ENCODE results near the gene SMAD6. TPM values are rescaled to one million over a fixed set of nuclear protein-coding genes. Genes with fewer than 3 reads are reported as not detected.

The SMAD6 gene
- total RNA-seq, 4 donors from 2014 or later: 9.4 to 18.9 (median 14.3) TPM

GRCh38 chr15:66764072-66764786 lies 62.2 kb downstream of the SMAD6 start:
- Histone ChIP-seq H3K27ac (replicated peaks in 1 of 4) (peak overlapping the region; percentile 64 to 73 (median 70)), H3K9me3 (no peaks in the 10 kb centered on the region), H3K4me3 (no peak overlapping the region), H3K27me3 (no peaks in the 10 kb centered on the region), H3K4me1 (peaks cover 63 to 74% (median 69%) of the 10 kb centered on the region in 4 donors), H3K36me3 (no peaks in the 10 kb centered on the region)
- 60% methylated on average over 12 of the region's 12 CpGs for WGBS
- intact Hi-C loops (cut with DNase I): no loop called here
- no peak for DNase-seq (ENCODE audit: extremely low spot score)
- no peak for TF ChIP-seq POLR2AphosphoS5 (IDR thresholded peaks at IDR 0.05)
- no peak for TF ChIP-seq EP300 (IDR thresholded peaks at IDR 0.05)
- TF ChIP-seq POLR2A (IDR thresholded peaks at IDR 0.05; ENCODE audit: low read depth): no peak
- no peak for TF ChIP-seq CTCF (IDR thresholded peaks at IDR 0.05)

GRCh38 chr15:66765478-66766281 lies 63.6 kb downstream of the SMAD6 start:
- Histone ChIP-seq H3K27ac (replicated peaks in 1 of 4) (peak overlapping the region; percentile 24 to 53 (median 38)), H3K9me3 (no peaks in the 10 kb centered on the region), H3K4me3 (no peak overlapping the region), H3K27me3 (no peaks in the 10 kb centered on the region), H3K36me3 (no peaks in the 10 kb centered on the region), H3K4me1 (peaks cover 60 to 68% (median 62%) of the 10 kb centered on the region in 4 donors)
- intact Hi-C loops (cut with DNase I): no loop called here
- 30% methylated on average over 13 of the region's 13 CpGs for WGBS
- TF ChIP-seq POLR2AphosphoS5 (IDR thresholded peaks at IDR 0.05) (peak; percentile 17 to 20), CTCF (IDR thresholded peaks at IDR 0.05) (no peak)
- DNase-seq (ENCODE audit: extremely low spot score): no peak

GRCh38 chr15:66766282-66767230 lies 64.5 kb downstream of the SMAD6 start:
- no peak for DNase-seq (ENCODE audit: extremely low spot score)
- Histone ChIP-seq H3K9me3 (no peaks in the 10 kb centered on the region), H3K4me1 (peaks cover 52 to 67% (median 57%) of the 10 kb centered on the region in 4 donors), H3K27ac (replicated peaks in 1 of 4) (peak overlapping the region; percentile 24 to 53 (median 38)), H3K36me3 (no peaks in the 10 kb centered on the region), H3K4me3 (no peak overlapping the region), H3K27me3 (no peaks in the 10 kb centered on the region)
- TF ChIP-seq EP300 (IDR thresholded peaks at IDR 0.05) (no peak), POLR2A (IDR thresholded peaks at IDR 0.05; ENCODE audit: low read depth) (no peak), CTCF (IDR thresholded peaks at IDR 0.05) (no peak), POLR2AphosphoS5 (IDR thresholded peaks at IDR 0.05) (no peak)
- WGBS: 57% methylated on average over 7 of the region's 7 CpGs
- intact Hi-C loops (cut with DNase I): no loop called here

GRCh38 chr15:66767240-66767659 lies 65.2 kb downstream of the SMAD6 start:
- H3K27ac ChIP-seq (replicated peaks in 1 of 4): no peak overlapping the region
- 100% methylated on average over 3 of the region's 3 CpGs for WGBS

More at GRCh38 chr15:66767240-66767659, 65.2 kb downstream of the SMAD6 start:
- H3K36me3 ChIP-seq: no peaks in the 10 kb centered on the region
- no peaks in the 10 kb centered on the region for H3K9me3 ChIP-seq
- no peaks in the 10 kb centered on the region for H3K27me3 ChIP-seq
- no peak for TF ChIP-seq POLR2A (IDR thresholded peaks at IDR 0.05; ENCODE audit: low read depth)
- no peak overlapping the region for H3K4me3 ChIP-seq
- peaks cover 45 to 63% (median 54%) of the 10 kb centered on the region in 4 donors for H3K4me1 ChIP-seq
- intact Hi-C loops (cut with DNase I): no loop called here
- no peak for DNase-seq (ENCODE audit: extremely low spot score)
